Left kidney (tissue), 2 donors: ENCODE measurements around the gene SIGLEC7. TPM values are rescaled to one million over a fixed set of nuclear protein-coding genes. Genes with fewer than 3 reads are reported as not detected.

Experiments
- DNase-seq: peaks from one replicate; pipeline ENCODE4 v3.0.0-alpha.2; 2013
- polyA plus RNA-seq: library from polyadenylated mRNA; unstranded; fragments of 120-200 nt; gene quantifications from one replicate; pipeline ENCODE4 v1.2.1, GENCODE V29; 2013; ENCODE audit not compliant: insufficient read length

Gene SIGLEC7
- polyA plus RNA-seq, 1 donor = not detected

DNA sequence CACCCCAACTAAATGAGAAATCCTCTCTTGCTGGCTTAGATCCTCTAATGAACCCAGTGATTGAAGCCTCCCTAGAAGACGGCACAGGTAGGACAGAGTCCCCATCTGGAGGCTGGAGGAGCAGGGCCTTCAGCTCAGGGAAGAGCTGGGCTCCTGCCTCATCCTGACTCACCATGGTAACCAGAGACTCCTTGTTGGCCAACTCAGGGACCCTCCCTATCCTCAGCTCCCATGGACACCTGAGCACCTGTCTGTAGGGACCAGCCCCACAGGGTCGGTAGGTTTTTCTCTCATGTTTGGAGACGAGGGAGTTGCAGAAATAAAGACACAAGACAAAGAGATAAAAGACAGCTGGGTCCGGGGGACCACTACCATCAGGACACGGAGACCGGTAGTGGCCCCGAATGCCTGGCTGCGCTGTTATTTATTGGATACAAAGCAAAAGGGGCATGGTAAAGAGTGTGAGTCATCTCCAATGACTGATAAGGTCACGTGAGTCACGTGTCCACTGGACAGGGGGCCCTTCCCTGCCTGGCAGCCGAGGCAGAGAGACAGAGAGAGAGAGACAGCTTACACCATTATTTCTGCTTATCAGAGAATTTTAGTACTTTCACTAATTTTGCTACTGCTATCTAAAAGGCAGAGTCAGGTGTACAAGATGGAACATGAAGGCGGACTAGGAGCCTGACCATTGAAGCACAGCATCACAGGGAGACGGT lies 26.6 kb downstream of the SIGLEC7 start:
- no peak for DNase-seq

DNA sequence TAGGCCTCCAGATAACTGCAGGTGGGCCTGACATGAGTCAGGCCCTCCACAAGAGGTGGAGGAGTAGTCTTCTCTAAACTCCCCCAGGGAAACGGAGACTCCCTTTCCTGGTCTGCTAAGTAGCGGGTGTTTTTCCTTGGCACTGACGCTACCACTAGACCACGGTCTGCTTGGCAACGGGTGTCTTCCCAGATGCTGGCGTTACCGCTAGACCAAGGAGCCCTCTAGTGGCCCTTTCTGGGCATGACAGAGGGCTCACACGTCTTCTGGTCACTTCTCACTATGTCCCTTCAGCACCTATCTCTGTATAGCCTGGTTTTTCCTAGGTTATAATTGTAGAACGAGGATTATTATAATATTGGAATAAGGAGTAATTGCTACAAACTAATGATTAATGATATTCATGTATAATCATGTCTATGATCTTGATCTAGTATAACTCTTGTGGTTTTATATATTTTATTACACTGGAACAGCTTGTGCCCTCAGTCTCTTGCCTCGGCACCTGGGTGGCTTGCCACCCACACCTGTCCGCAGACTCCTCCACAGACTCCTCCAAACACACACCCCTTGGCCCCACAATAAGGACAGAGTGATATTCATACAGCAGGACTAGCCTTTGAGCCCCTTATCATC lies 27.3 kb downstream of the SIGLEC7 start:
- peak; percentile 46 for DNase-seq

DNA sequence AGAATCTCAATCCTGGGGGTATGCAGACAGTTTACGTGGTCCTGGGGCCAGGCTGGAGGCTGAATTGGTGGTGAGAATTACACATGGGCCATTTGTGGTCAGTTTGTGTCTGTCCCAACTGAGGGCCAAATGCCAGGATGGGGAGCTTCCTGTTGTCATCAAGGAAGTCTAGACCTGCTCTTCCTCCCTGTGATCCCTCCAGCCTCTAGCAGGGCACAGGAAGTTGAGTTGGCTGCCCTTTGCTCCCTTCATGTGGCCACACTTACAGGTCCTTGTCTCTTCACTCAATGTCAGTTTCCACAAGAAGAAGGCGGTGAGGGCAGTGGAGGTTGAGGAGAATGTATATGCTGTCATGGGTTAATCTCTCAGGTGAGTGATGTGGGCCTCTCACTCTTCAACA lies 30.1 kb downstream of the SIGLEC7 start:
- no peak for DNase-seq

DNA sequence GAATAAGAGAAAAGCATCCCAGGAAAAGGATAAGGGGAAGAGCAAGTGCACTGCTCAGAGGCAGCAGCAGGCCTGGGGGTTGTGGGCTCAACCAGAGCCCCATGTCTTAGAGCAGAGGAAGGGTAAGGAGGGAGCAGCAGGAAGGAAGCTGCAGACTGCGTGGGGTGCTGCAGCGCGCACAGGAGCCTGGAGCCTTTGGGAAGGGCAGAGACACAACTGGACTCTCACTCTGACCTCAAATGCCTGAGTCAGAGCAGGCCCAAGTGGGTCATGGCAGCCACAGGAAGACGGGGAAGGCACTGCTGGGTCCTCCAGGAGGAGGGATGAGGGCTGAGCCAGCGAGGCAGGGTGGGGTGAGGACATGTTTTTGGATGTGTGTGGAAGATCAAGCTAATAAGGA lies 31.6 kb downstream of the SIGLEC7 start:
- DNase-seq = no peak

DNA sequence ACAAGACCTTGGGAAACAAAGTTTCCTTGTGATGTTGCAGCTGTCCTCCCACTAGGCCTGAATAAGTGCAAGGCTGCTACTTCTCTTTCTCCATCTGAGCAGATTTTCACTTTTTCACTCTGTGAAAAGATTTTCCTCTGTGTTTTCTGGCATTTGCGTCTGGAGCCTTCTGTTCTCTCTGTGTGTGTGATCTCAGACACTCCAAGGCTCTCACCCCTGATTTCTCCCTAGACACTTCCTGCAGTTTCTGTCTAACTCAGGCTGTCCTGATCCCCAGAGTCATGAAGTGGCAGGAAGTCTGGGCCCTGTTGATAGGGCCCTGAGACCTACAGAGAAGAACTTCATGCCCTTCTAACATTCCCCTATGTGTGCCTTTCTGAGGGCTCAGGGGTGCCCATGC lies 37.2 kb downstream of the SIGLEC7 start:
- DNase-seq = no peak

DNA sequence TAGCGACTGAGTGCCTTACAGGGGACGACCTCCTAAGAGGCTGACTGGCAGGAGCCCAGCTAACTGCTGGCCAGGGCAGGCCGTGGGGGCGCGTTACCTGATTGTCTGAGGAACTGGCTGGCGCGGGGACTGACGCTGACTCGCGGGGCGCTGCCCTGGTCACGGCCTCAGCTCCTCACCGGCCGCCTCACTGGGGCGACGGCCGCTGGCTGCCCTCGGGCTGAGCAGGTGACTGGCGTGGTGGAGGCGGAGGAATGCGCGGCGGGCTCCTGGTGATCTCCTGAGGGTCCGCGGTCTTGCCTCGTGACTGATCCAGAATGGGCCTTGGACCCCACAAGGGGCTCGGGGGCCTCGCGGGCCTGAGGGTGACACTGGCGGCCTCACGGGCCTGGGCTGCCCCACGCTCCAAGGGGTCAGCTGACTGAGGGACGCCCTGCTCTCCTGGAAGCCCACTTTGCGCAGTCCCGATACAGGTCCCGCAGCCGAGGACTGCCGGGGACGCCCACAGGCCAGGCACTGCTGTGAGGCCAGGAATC lies 39.3 kb downstream of the SIGLEC7 start:
- no peak for DNase-seq

DNA sequence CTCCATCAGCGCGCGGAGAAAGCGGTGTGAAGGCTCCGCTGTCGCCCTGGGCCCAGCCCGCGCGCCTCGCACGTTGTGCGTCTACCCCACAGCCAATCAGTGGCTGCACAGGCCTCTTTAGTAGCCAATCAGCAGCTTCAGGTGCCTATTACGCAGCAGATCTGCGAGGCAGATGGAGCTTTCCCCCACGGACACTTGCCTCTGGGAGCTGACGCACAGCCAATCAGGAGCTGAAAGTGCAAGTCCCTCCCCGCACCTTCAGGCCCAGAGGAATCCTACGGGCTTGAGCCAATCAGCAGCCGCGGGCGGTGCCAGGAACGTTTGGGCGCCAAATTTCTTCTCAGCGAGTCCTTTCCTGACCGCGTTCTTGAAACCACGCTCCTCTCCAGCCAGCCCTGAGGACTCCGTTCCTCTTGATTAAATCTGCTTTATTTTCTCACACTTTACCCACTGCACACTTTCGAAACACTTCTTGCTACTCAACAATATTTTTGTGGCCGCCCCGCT lies 39.9 kb downstream of the SIGLEC7 start:
- DNase-seq = no peak

DNA sequence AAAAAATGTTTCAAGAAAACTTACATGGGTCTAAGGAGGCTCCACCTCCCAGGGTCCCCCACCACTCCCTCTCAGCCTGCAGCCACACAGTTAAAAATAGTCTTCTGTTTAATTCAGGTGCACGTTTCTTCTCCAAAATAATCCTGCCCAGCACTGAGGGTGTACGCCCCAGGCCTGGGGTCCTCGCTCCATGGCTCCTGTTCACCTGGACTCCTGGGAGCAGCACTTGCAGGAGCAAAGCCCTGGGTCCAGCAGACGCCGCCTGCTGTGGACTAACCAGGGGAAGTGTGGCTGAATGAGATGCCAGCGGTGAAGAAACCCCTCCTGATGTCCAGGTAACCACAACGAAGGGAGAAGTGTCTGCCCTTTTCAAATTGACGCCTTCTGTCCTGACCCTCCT lies 41.5 kb downstream of the SIGLEC7 start:
- DNase-seq = no peak

DNA sequence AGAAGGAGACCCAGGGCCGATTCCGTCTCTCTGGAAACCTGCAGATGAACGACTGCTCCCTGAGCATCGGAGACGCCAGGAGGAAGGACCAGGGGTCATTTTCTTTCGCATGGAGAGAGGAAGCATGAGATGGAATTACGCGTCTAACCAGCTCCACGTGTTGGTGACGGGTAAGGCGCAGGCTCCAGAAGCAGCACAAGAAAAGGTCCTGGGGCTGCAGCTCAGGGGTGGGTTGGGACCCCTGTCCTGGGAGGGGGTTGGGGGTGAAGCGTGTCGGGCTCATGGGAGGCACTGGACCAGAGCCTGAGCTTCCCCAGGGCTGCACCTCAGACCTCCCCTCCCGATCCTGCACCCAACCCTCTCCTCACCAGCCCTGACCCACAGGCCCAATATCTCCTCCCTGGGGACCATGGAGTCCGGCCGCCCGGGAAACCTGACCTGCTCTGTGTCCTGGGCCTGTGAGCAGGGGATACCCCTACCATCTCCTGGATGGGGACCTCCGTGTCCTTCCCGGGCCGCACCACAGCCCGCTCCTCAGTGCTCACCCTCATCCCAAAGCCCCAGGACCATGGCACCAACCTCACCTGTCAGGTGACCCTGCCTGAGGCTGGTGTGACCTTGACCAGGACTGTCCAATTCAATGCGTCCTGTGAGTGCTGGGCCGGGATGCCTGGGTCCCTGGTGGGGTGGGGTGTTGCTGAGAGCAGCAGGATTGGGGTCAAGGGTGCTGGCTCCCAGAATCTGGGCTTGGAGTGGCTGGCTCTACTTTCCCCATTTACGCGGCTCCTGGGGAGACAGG lies 43.2 kb downstream of the SIGLEC7 start:
- DNase-seq = no peak

DNA sequence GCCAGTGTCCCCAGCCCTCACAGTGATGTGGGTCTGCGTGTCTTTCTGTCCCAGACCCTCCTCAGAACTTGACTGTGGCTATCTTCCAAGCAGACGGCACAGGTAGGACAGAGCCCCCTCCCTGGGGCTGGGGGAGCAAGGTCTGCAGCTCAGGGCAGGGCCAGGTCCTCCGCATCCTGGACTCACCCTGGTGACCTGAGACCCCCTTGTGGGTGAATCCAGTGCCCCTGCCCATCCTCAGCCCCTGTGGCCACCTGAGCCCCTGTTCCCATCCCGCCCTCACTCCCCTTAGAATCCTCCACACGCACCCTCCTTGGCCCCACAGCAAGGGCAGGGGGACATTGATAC lies 43.7 kb downstream of the SIGLEC7 start:
- no peak for DNase-seq

DNA sequence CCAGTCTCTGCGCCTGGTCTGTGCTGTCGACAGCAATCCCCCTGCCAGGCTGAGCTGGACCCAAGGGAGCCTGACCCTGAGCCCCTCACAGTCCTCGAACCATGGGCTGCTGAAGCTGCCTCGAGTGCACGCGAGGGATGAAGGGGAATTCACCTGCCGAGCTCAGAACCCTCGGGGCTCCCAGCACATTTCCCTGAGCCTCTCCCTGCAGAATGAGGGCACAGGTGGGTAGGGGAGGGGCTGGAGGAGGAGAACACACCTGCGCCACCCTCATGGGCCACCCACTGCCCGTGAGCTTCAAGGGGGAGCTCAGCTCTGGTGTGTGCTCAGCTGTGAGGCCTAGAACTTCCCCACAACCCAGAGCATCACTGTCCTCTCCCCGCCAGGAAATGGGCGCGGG lies 44.2 kb downstream of the SIGLEC7 start:
- DNase-seq = no peak

DNA sequence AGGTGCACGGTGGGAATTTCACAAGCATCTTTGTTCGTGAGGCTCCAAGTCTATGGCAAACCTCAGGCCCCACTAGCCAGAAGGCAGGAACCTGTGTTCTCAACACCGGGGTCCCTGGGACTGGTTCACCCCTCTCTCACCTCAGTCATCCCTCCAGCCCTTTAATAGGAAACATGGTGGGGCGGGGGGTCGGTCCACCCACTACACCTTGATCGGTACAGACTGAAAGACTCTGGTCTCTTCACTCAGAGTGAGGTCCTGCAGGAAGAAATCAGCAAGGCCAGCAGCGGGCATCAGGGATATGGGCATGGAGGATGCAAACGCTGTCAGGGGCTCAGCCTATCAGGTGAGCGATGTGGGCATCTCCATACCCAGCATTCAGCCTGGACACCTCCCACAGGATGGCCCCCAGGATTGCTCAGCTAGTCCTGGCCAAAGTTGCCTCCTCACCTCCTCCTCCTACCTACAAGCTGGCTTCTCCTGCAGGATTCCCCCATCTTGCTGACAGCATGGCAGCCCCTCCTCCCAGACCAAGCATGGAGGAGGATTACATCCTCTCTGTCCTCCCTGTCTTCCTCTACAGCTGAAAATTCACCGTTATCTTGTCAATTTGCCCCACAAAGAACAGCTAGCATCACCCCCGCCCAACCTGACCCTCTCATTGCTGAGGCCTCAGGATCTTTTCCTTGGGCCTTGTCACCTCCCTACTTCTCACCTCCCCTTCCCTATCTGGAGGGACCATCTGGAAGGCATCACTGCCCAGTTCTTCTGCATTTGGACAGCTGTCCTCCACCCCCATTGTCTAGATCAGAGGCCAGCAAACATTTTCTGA lies 45.5 kb downstream of the SIGLEC7 start:
- DNase-seq = no peak

DNA sequence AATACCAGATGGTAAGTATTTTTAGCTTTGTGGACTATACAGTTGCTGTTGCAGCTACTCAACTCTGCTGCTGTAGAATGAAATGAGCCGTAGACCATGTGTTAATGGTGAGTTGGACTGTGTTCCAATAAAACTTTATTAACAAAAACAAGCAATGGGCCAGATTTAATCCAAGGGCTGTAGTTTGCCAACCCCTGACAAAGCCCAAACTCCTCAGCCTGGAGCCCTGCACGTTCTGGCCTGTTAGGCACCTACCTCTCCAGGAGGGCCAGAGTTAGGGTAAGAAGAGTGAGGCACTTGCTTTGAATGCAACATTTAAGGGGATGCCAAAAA lies 46.1 kb downstream of the SIGLEC7 start:
- DNase-seq = no peak

DNA sequence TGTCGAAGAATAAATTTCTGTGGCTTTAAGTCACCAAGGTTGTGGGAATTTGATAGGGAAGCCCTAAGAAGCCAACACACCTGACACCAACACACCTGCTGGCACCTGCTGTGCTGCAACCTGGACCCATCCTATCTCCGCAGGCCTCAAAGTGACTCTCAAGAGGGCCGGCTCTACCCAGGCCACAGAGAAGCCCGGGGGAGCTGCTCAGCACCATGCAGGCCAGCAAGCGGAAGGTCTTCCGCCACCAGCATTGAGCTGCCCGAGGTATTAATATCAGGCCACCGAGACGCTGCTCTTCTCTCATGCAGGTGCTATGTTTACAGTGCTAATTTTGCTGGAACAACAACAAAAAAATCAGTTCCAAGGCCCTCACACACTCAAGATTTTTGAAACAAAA lies 50.6 kb downstream of the SIGLEC7 start:
- no peak for DNase-seq

DNA sequence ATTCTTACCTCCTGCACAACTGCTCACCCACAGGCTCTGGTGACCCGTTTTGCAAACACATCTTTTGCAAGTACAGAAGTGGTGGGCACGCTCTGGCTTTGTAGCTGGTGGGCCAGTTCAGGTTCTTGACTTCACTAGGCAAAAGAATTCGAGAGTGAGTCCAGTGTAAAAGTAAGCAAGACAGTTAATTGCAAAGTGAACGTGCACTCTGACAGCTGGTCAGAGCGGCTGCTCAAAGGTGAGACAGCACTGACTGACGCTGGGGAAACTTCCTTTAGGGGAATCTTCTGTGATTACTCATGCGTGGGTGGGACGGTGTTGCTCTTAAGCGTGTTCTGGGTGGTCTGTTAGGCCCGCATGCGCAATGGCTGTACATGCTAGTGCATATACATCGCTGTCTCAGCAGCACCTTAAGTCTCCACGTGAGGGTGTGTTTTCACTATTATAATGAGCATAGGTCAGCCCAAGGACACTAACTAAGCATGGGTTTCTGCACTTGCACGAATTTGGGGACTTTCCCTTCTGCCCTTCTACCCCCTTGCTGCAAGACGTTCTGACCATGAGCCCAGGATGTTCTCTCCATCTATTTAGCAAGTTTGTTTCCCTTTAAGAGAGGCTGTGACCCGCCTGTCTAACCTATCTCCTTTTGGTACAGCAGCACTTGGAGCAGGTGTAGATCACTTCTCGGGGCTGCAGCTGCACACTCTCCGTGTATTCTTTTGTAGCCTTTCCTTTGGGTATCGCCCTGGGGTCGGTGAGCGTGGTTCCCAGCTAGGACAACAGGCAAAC lies 52.6 kb downstream of the SIGLEC7 start:
- no peak for DNase-seq

DNA sequence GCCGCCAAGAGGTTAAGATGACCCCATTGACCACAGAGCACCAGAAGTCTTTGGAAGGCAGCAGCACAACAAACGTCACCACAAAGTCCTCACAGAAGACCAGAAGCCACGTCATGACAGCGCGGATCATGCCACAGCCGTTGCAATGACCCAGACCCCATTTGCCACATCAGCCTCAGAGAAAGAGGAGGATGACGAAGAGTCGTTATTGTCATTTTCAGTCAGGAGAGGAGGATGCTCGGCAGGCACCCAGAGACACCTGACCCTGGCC lies 53.1 kb downstream of the SIGLEC7 start:
- DNase-seq = no peak

DNA sequence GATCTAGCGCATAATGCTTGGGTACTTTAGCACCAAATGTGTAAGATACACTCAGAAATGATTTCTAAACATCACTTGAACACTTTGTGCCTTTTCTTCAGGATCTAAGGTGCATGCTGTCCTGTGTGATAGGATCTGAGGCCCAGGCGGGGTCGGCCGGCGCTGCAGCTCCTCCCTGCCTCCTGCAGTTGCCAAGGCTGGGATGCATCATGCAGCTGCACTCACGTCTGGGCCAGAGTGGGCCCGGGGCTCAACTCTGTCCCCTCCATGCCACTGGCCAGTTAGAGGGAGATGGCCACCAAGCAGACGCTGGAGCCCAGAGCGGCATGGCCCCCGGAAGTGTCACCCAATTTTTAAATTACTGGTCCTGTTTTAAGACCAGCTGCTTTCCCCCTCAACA lies 53.5 kb downstream of the SIGLEC7 start:
- no peak for DNase-seq

DNA sequence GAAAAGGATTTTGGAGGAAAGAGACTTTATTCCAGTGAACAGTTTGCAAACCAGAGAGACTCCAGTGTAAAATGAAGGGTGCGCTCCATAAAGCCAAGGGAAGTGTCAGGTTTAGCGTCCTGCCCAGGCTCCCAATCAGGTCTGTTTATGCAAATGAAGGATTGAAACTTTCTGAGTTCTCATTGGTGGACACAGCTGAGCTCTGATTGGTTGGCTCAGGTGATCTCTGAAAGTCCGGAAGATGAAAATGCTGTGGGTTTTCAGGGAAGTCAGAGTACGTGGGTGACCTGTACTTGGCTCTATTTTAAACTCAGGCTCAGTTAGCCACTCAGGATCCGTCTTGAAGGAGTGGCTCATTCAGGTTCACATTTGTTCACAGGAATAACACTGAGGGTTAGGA lies 54.1 kb downstream of the SIGLEC7 start:
- no peak for DNase-seq

DNA sequence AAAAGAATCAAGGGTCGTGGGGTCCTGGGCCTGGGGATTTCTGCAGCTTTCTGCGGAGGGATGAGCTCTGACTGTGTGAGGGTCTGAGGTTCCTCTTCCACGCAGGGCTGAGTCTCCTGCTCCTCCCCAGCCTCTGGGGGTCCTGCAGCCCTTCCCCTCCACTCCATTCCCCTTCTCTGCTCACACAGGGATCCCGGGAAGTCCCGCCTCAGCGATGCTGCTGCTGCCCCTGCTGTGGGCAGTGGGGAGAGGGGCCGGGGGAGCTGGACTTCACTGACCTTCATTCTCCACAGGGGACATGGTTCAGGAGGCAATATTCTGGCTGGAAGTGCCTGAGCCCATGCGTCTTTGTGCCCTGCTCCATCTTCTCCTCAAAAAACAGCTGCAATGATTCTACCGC lies 56.5 kb downstream of the SIGLEC7 start:
- no peak for DNase-seq

DNA sequence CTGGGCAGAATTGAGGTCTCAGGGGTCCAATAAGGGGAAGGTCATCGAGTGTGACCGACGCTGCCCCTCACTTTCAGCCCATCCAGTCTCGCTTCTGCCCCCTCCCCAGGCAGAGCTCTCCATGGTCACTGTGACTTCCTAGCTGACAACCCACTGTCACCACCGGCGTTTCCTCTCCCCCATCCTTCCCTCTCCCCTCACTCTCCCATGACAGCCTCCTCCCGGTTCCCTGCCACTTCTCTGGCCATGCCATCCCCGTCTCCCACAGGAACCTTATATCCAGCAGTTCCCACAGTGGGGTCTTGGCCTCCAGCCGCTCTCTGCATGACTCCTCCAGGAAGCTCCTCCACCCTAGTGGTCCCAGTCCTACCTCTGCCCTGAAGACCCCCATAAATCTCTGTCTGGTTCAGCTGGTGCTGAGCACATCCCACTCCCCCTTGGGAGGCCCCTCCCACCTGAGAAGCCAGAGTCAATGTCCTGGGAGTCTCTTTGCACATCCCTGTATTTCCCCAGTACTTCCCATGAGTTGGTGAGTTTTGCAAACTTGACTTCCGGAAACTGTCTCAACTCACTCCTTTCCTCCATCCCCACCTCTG lies 58.1 kb downstream of the SIGLEC7 start:
- peak; percentile 24 for DNase-seq

DNA sequence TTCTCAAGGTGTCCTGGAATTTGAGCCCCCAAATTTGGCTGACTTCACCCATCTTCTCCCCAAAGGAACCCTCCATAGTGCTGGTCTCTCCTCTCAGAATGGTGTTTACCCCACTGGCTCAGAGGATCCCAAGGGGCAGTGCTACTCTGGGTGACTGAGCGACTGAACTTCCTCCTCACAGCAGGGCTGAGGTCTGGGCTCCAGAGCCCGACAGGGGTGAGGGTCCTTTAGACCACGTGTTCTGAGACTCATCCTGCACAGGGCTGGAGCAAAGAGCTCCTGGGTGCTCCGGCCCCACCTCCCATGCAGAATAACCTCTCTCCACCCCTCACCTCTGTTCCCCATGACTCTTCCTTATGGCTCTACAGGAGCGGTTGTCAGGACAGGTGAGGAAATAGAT lies 59.6 kb downstream of the SIGLEC7 start:
- no peak for DNase-seq
